SK-N-SH treated with all-trans-retinoic acid at 6 μM for 48 hours (cell line): ENCODE measurements around the gene CYRIA.

Source experiments
- ATAC-seq: fragments of 200-7000 bp; cut with Tn5 transposase; 3 replicates; pipeline ENCODE4 v1.9.1; 2020; ENCODE audit warnings: mild to moderate bottlenecking, moderate library complexity
- ARNTL ChIP-seq: fragments of 450-650 bp; formaldehyde crosslinking; IDR thresholded peaks from 2 replicates; pipeline ENCODE4 v1.5.0; 2020; ENCODE audit warnings: low read depth, mild to moderate bottlenecking, moderate library complexity, borderline replicate concordance
- BACH2 ChIP-seq: fragments of 250-450 bp; sonication (Bioruptor Pico); IDR thresholded peaks from 2 replicates; pipeline ENCODE4 v1.9.0; 2021; ENCODE audit warnings: mild to moderate bottlenecking, borderline replicate concordance
- CREB5 ChIP-seq: fragments of 250-450 bp; sonication (Bioruptor Pico); IDR thresholded peaks from 2 replicates; pipeline ENCODE4 v1.5.1; 2020; ENCODE audit warnings: low read depth, mild to moderate bottlenecking, moderate library complexity
- CSDC2 ChIP-seq: fragments of 250-450 bp; sonication (Bioruptor Pico); IDR thresholded peaks from 2 replicates; pipeline ENCODE4 v1.5.0; 2020; ENCODE audit warnings: mild to moderate bottlenecking, moderate library complexity
- CSRNP3 ChIP-seq: fragments of 250-450 bp; sonication (Bioruptor Pico); IDR thresholded peaks from 2 replicates; pipeline ENCODE4 v1.5.1; 2021; ENCODE audit warnings: mild to moderate bottlenecking, moderate library complexity
- ESRRG ChIP-seq: fragments of 250-450 bp; sonication (Bioruptor Pico); IDR thresholded peaks from 2 replicates; pipeline ENCODE4 v1.6.1; 2021; ENCODE audit warnings: mild to moderate bottlenecking
- GLIS3 ChIP-seq: fragments of 250-450 bp; sonication (Bioruptor Pico); IDR thresholded peaks from 2 replicates; pipeline ENCODE4 v1.5.0; 2020; ENCODE audit warnings: mild to moderate bottlenecking, moderate library complexity
- ISL1 ChIP-seq: fragments of 250-450 bp; sonication (Bioruptor Pico); IDR thresholded peaks from 2 replicates; pipeline ENCODE4 v2.1.2; 2022; ENCODE audit warnings: mild to moderate bottlenecking, moderate library complexity
- OSR1 ChIP-seq: fragments of 250-450 bp; sonication (Bioruptor Pico); IDR thresholded peaks from 2 replicates; pipeline ENCODE4 v1.8.0; 2022; ENCODE audit warnings: moderate library complexity, mild to moderate bottlenecking, inconsistent platforms
- PATZ1 ChIP-seq: fragments of 250-450 bp; sonication (Bioruptor Pico); IDR thresholded peaks from 2 replicates; pipeline ENCODE4 v1.8.0; 2020; ENCODE audit warnings: mild to moderate bottlenecking, moderate library complexity, borderline replicate concordance
- POU6F1 ChIP-seq: fragments of 250-450 bp; sonication (Bioruptor Pico); IDR thresholded peaks from 2 replicates; pipeline ENCODE4 v1.8.0; 2021; ENCODE audit warnings: low read depth, mild to moderate bottlenecking, moderate library complexity, borderline replicate concordance
- PPARA ChIP-seq: fragments of 250-450 bp; sonication (Bioruptor Pico); IDR thresholded peaks from 2 replicates; pipeline ENCODE4 v1.5.0; 2020; ENCODE audit warnings: mild to moderate bottlenecking, borderline replicate concordance
- SNAI2 ChIP-seq: fragments of 250-450 bp; sonication (Bioruptor Pico); IDR thresholded peaks from 2 replicates; pipeline ENCODE4 v1.5.0; 2020; ENCODE audit warnings: mild to moderate bottlenecking, moderate library complexity
- TCF4 ChIP-seq: fragments of 250-450 bp; sonication (Bioruptor Pico); IDR thresholded peaks from 2 replicates; pipeline ENCODE4 v1.8.0; 2021; ENCODE audit warnings: mild to moderate bottlenecking, moderate library complexity, borderline replicate concordance
- ZC3H10 ChIP-seq: fragments of 250-450 bp; sonication (Bioruptor Pico); IDR thresholded peaks from 2 replicates; pipeline ENCODE4 v1.5.1; 2021; ENCODE audit warnings: mild to moderate bottlenecking, moderate library complexity
- ZFP3 ChIP-seq: fragments of 250-450 bp; sonication (Bioruptor Pico); IDR thresholded peaks from 2 replicates; pipeline ENCODE4 v1.5.0; 2020; ENCODE audit warnings: mild to moderate bottlenecking, moderate library complexity
- ZFP30 ChIP-seq: fragments of 450-650 bp; formaldehyde crosslinking; IDR thresholded peaks from 2 replicates; pipeline ENCODE4 v1.5.0; 2022; ENCODE audit warnings: mild to moderate bottlenecking, moderate library complexity
- ZNF565 ChIP-seq: fragments of 450-650 bp; formaldehyde crosslinking; conservative IDR thresholded peaks from 2 replicates; pipeline ENCODE4 v1.5.0; 2020; ENCODE audit warnings: low read depth, mild to moderate bottlenecking, moderate library complexity
- ZNF70 ChIP-seq: fragments of 450-650 bp; formaldehyde crosslinking; IDR thresholded peaks from 2 replicates; pipeline ENCODE4 v1.5.0; 2020; ENCODE audit warnings: mild to moderate bottlenecking, moderate library complexity
- ZNF8 ChIP-seq: fragments of 450-650 bp; formaldehyde crosslinking; IDR thresholded peaks from 2 replicates; pipeline ENCODE4 v1.5.0; 2020; ENCODE audit warnings: mild to moderate bottlenecking, moderate library complexity

Gene CYRIA

GRCh38 chr2:16635791-16636699 lies 29.6 kb downstream of the CYRIA start:
- TF ChIP-seq ZNF8 (CRISPR knock-in tag), result no peak
- ATAC-seq, result peak; percentile 55; the same call in 1 of the 3 replicates

- ATAC-seq, result no peak
- TF ChIP-seq PPARA (CRISPR knock-in tag) (no peak), ZNF8 (CRISPR knock-in tag) (no peak), SNAI2 (no peak), CSRNP3 (CRISPR knock-in tag) (no peak), ZNF565 (no peak), ESRRG (CRISPR knock-in tag) (no peak), OSR1 (CRISPR knock-in tag) (no peak), ZC3H10 (CRISPR knock-in tag) (no peak), GLIS3 (no peak), ARNTL (CRISPR knock-in tag) (no peak), ZFP3 (CRISPR knock-in tag) (no peak), CSDC2 (no peak), PATZ1 (CRISPR knock-in tag) (no peak), TCF4 (CRISPR knock-in tag) (no peak), CREB5 (CRISPR knock-in tag) (no peak)
Observed at GRCh38 chr2:16633621-16634430, 31.8 kb downstream of the CYRIA start.

GRCh38 chr2:16632598-16632997 lies 33.0 kb downstream of the CYRIA start:
- no peak for TF ChIP-seq PATZ1 (CRISPR knock-in tag)
- no peak for ATAC-seq

GRCh38 chr2:16630463-16630862 lies 35.2 kb downstream of the CYRIA start:
- TF ChIP-seq ZNF70 (no peak), GLIS3 (no peak), POU6F1 (CRISPR knock-in tag) (no peak), CSRNP3 (CRISPR knock-in tag) (no peak), BACH2 (CRISPR knock-in tag) (no peak), SNAI2 (no peak), CREB5 (CRISPR knock-in tag) (no peak), ISL1 (CRISPR knock-in tag) (no peak), ZFP30 (CRISPR knock-in tag) (no peak), ZNF565 (no peak), PPARA (CRISPR knock-in tag) (no peak), ARNTL (CRISPR knock-in tag) (no peak), ESRRG (CRISPR knock-in tag) (no peak), PATZ1 (CRISPR knock-in tag) (no peak)
- no peak for ATAC-seq
